Neural progenitor cell (in vitro differentiated cells): ENCODE measurements around the gene RTN4R.
"Not testable (repeated sequence)": the region's sequence is repeated elsewhere in the genome, so short reads cannot be mapped to it uniquely, and the experiment has no call there.

ENCODE experiments used
- EZH2 ChIP-seq: fragments of 200-600 bp; sonication (generic); IDR thresholded peaks from 2 replicates; pipeline ENCODE4 v1.6.1; 2017; ENCODE audit warnings: antibody characterized with exemption, mild to moderate bottlenecking, moderate library complexity
- EZH2phosphoT487 ChIP-seq: fragments of 200-600 bp; sonication (generic); IDR thresholded peaks from 2 replicates; pipeline ENCODE4 v1.6.1; 2017; ENCODE audit warnings: antibody characterized with exemption
- TF ChIP-seq, protein P1 (sequence below): fragments of 200-600 bp; sonication (generic); IDR thresholded peaks from 2 replicates; pipeline ENCODE4 v1.5.1; 2017; ENCODE audit warnings: antibody characterized with exemption, mild to moderate bottlenecking

DNA sequence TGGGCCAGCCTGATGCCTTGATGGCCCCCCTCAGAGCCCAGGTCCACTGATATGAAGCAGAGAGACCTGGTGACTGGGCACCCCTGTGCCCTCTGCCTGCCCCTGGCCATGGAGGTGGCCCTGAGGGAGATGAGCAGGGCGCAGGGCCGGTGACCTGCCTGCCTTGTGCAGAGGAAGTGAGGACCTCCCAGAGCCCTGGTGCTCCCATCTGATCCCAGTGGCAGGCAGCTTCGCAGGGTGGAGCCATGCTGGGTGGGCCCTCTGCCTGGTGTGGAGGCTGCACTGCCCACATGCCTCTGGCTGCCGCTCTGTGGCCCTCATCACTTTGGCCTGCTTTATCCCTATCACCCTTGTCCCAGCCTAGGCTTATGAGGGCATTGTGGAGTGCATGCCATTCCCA lies 1.1 kb upstream of the RTN4R start:
- TF ChIP-seq, protein P1, sequence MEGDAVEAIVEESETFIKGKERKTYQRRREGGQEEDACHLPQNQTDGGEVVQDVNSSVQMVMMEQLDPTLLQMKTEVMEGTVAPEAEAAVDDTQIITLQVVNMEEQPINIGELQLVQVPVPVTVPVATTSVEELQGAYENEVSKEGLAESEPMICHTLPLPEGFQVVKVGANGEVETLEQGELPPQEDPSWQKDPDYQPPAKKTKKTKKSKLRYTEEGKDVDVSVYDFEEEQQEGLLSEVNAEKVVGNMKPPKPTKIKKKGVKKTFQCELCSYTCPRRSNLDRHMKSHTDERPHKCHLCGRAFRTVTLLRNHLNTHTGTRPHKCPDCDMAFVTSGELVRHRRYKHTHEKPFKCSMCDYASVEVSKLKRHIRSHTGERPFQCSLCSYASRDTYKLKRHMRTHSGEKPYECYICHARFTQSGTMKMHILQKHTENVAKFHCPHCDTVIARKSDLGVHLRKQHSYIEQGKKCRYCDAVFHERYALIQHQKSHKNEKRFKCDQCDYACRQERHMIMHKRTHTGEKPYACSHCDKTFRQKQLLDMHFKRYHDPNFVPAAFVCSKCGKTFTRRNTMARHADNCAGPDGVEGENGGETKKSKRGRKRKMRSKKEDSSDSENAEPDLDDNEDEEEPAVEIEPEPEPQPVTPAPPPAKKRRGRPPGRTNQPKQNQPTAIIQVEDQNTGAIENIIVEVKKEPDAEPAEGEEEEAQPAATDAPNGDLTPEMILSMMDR: not testable (repeated sequence)
- not testable (repeated sequence) for TF ChIP-seq EZH2, EZH2phosphoT487
